NT2/D1 (cell line): ENCODE measurements around the gene C10orf67.

Experiments used
- SUZ12 ChIP-seq: IDR thresholded peaks from 2 replicates; pipeline ENCODE4 v1.6.1; 2011; ENCODE audit not compliant: insufficient read length, insufficient read depth; ENCODE audit errors: extremely low read depth
- YY1 ChIP-seq: IDR thresholded peaks from 2 replicates; pipeline ENCODE4 v1.6.1; 2011; ENCODE audit not compliant: insufficient read length, insufficient read depth
- ZNF274 ChIP-seq: IDR thresholded peaks from 2 replicates; pipeline ENCODE4 v1.6.1; 2011; ENCODE audit warnings: mild to moderate bottlenecking, low read depth, low read length

GRCh38 chr10:23317416-23317815 lies 27.2 kb downstream of the C10orf67 start:
- TF ChIP-seq SUZ12 (no peak), ZNF274 (no peak), YY1 (no peak)
